GM21360 (cell line): ENCODE measurements around the gene MSN.
A peak's percentile ranks its signal among the peaks of the same experiment; 100 is the strongest.
"Not testable (repeated sequence)": the region's sequence is repeated elsewhere in the genome, so short reads cannot be mapped to it uniquely, and the experiment has no call there.

Experiments
- ATAC-seq: cut with Tn5 transposase; IDR thresholded peaks from one replicate; pipeline ENCODE4 v1.9.1; 2021; ENCODE audit warnings: mild to moderate bottlenecking, moderate library complexity; ENCODE audit not compliant: unreplicated experiment

Gene MSN

GRCh38 chrX:65667503-65668376 is at the start of gene MSN:
MSN (plus strand) TSS chrX:65667654; CDS start chrX:65667842, 188 bp downstream.
- peak; percentile 77 for ATAC-seq

GRCh38 chrX:65620096-65620705 is 47.3 kb upstream of the MSN start:
- ATAC-seq = not testable (repeated sequence)

- no peak for ATAC-seq
Measured at GRCh38 chrX:65630771-65631170, 36.7 kb upstream of the MSN start.

GRCh38 chrX:65633826-65634225 is 33.6 kb upstream of the MSN start:
- ATAC-seq = no peak

- no peak for ATAC-seq
Measured at GRCh38 chrX:65634732-65635131, 32.7 kb upstream of the MSN start.

GRCh38 chrX:65635378-65635777 is 32.1 kb upstream of the MSN start:
- ATAC-seq = no peak

- ATAC-seq = no peak
Measured at GRCh38 chrX:65635822-65636221, 31.6 kb upstream of the MSN start.

- ATAC-seq = not testable (repeated sequence)
Measured at GRCh38 chrX:65636261-65636660, 31.2 kb upstream of the MSN start.

- no peak for ATAC-seq
Measured at GRCh38 chrX:65637335-65637734, 30.1 kb upstream of the MSN start.

- no peak for ATAC-seq
Measured at GRCh38 chrX:65642914-65643491, 24.5 kb upstream of the MSN start.

GRCh38 chrX:65643531-65644052 is 23.9 kb upstream of the MSN start:
- no peak for ATAC-seq

GRCh38 chrX:65644621-65645289 is 22.7 kb upstream of the MSN start:
- ATAC-seq = no peak

- no peak for ATAC-seq
Measured at GRCh38 chrX:65647801-65648200, 19.7 kb upstream of the MSN start.

- ATAC-seq = no peak
Measured at GRCh38 chrX:65652098-65652497, 15.4 kb upstream of the MSN start.

GRCh38 chrX:65657009-65657441 is 10.4 kb upstream of the MSN start:
- ATAC-seq = not testable (repeated sequence)

GRCh38 chrX:65657659-65658058 is 9.8 kb upstream of the MSN start:
- ATAC-seq = no peak

GRCh38 chrX:65658229-65658628 is 9.2 kb upstream of the MSN start:
- ATAC-seq = no peak

GRCh38 chrX:65667157-65667502 is 324 bp upstream of the MSN start:
- ATAC-seq = no peak

GRCh38 chrX:65668377-65669310 is 1.2 kb downstream of the MSN start:
- ATAC-seq = peak; percentile 31

GRCh38 chrX:65671286-65671685 is 3.8 kb downstream of the MSN start:
- no peak for ATAC-seq
